Immature natural killer cell (primary cell): ENCODE data around the gene TRUB1. TPM values are rescaled to one million over a fixed set of nuclear protein-coding genes. Genes with fewer than 3 reads are reported as not detected.
A peak's percentile ranks its signal among the peaks of the same experiment; 100 is the strongest.
"Not testable (repeated sequence)": the region's sequence is repeated elsewhere in the genome, so short reads cannot be mapped to it uniquely, and the experiment has no call there.

Experiments used
- DNase-seq, 3 donors: peaks; one replicate each; pipeline ENCODE4 v3.0.0; 2022; ENCODE audit warnings: mixed read lengths in 1 of 3
- H3K27ac Mint-ChIP-seq, 6 donors: one replicate each; pipeline ENCODE4 v1.8.0; 2020; ENCODE audit warnings: mixed read lengths in 6 of 6, mild to moderate bottlenecking in 5 of 6, inconsistent platforms in 4 of 6, moderate library complexity in 3 of 6
- H3K27me3 Mint-ChIP-seq, 3 donors: one replicate each; pipeline ENCODE4 v1.8.0; 2020 to 2021; ENCODE audit warnings: low read depth in 3 of 3, mild to moderate bottlenecking in 3 of 3, mixed read lengths in 3 of 3, moderate library complexity in 3 of 3, inconsistent platforms in 1 of 3
- H3K36me3 Mint-ChIP-seq, 3 donors: one replicate each; pipeline ENCODE4 v1.8.0; 2020; ENCODE audit warnings: mixed read lengths in 3 of 3, inconsistent platforms in 2 of 3, mild to moderate bottlenecking in 2 of 3
- H3K4me1 Mint-ChIP-seq, 2 donors: one replicate each; pipeline ENCODE4 v1.8.0; 2020; ENCODE audit warnings: inconsistent platforms in 2 of 2, mild to moderate bottlenecking in 2 of 2, mixed read lengths in 2 of 2, moderate library complexity in 1 of 2
- H3K4me3 Mint-ChIP-seq, 5 donors: one replicate each; pipeline ENCODE4 v1.8.0; 2020; ENCODE audit warnings: mild to moderate bottlenecking in 5 of 5, mixed read lengths in 5 of 5, inconsistent platforms in 3 of 5, moderate library complexity in 3 of 5
- H3K9me3 Mint-ChIP-seq, 6 donors: one replicate each; pipeline ENCODE4 v1.8.0; 2020; ENCODE audit warnings: mild to moderate bottlenecking in 6 of 6, mixed read lengths in 6 of 6, inconsistent platforms in 4 of 6, moderate library complexity in 3 of 6
- polyA plus RNA-seq, 3 donors: library from polyadenylated mRNA; unstranded; fragments of 300-500 nt; fragmentation: Illumina TruSeq; gene quantifications; one replicate each; pipeline ENCODE4 v1.2.3, GENCODE V29; 2021

TRUB1 gene
- polyA plus RNA-seq: 10 to 100 TPM in 2 of 3 donors, 1 to 10 TPM in 1; 1.9 to 11.2 (median 10.6) TPM

DNA sequence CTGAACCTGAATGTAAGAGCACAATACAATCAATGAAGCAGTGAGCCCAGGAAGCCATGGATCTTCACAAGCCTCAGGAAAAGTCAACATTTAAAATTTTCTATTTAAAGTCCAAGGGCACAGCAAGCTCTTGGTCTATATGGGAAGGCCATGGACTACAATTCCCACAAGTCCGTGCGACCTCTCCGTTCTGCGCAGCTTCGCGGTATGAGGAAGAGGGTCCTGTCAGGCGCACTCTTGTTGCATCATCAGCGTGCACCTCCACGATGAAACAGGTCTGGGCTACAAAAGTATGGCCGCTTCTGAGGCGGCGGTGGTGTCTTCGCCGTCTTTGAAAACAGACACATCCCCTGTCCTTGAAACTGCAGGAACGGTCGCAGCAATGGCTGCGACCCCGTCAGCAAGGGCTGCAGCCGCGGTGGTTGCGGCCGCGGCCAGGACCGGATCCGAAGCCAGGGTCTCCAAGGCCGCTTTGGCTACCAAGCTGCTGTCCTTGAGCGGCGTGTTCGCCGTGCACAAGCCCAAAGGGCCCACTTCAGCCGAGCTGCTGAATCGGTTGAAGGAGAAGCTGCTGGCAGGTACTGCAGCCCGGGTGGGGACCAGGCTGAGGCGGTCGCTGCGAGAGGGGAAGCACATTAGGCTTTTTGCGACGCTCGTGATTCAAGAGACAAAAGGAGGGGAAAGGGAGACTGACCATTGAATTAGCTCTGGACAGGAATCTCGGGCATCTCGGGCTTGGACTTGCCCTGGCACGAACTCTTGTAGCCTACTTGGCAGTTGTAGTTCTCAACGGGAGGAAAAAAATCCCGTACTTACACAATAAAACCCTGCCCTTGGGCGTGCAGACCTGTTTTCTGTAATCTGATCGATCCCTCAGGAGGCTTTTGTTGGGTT lies at the start of gene TRUB1:
TSS of gene TRUB1 (plus strand) at position 234 of the 894 bp plus-strand sequence. CDS start at position 293, 59 bp downstream.
- peaks cover 0 to 6% (median 2%) of the 10 kb centered on the region in 3 donors for H3K27me3 Mint-ChIP-seq
- H3K36me3 Mint-ChIP-seq: peaks cover 0 to 3% (median 3%) of the 10 kb centered on the region in 3 donors
- peaks cover 23 to 42% of the 10 kb centered on the region in 2 donors for H3K4me1 Mint-ChIP-seq
- DNase-seq: peak; percentile 82 to 85 (median 82)
- H3K27ac Mint-ChIP-seq: peak within 1 kb of the TSS; percentile 93 to 97 (median 94)
- H3K4me3 Mint-ChIP-seq: peak within 1 kb of the TSS; percentile 94 to 98 (median 97)
- no peaks in the 10 kb centered on the region for H3K9me3 Mint-ChIP-seq

- Mint-ChIP-seq H3K27ac (no peak overlapping the region), H3K36me3 (no peaks in the 10 kb centered on the region), H3K4me1 (no peaks in the 10 kb centered on the region), H3K27me3 (peaks cover 0 to 2% (median 2%) of the 10 kb centered on the region in 3 donors), H3K9me3 (no peaks in the 10 kb centered on the region), H3K4me3 (no peak overlapping the region)
- DNase-seq: no peak
Observed at GRCh38 chr10:114893251-114893650, 44.7 kb upstream of the TRUB1 start.

- H3K4me1 Mint-ChIP-seq: no peaks in the 10 kb centered on the region
- no peak for DNase-seq
Observed at GRCh38 chr10:114894911-114895310, 43.1 kb upstream of the TRUB1 start.

DNA sequence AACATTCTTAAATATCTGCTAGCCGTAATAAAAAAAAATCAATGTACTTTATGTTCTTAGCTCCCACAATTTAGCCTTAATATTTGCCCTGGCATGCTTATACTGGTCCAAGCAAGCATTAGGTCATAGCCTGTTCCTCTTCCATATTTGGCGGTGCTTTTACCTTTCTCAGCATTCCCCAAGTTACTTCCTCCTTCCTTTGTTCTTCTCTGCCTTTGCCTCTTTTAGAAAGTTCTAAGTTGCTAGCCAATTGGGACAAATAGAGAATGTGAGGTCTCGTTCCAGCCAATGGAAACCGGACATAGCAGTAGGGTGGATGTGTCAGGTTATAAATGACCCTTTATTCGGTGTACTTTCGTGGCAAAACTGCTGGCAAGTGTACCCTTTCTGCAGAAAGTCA lies 41.0 kb upstream of the TRUB1 start:
- not testable (repeated sequence) for H3K4me1 Mint-ChIP-seq, H3K4me3 Mint-ChIP-seq, H3K36me3 Mint-ChIP-seq, DNase-seq, H3K27ac Mint-ChIP-seq, H3K9me3 Mint-ChIP-seq, H3K27me3 Mint-ChIP-seq

More at GRCh38 chr10:114894911-114895310, 43.1 kb upstream of the TRUB1 start:
- H3K9me3 Mint-ChIP-seq: no peaks in the 10 kb centered on the region
- no peak overlapping the region for H3K4me3 Mint-ChIP-seq
- no peak overlapping the region for H3K27ac Mint-ChIP-seq
- no peaks in the 10 kb centered on the region for H3K36me3 Mint-ChIP-seq
- H3K27me3 Mint-ChIP-seq: peaks cover 0 to 2% (median 2%) of the 10 kb centered on the region in 3 donors

GRCh38 chr10:114897593-114897992 lies 40.4 kb upstream of the TRUB1 start:
- H3K36me3 Mint-ChIP-seq: no peaks in the 10 kb centered on the region

DNA sequence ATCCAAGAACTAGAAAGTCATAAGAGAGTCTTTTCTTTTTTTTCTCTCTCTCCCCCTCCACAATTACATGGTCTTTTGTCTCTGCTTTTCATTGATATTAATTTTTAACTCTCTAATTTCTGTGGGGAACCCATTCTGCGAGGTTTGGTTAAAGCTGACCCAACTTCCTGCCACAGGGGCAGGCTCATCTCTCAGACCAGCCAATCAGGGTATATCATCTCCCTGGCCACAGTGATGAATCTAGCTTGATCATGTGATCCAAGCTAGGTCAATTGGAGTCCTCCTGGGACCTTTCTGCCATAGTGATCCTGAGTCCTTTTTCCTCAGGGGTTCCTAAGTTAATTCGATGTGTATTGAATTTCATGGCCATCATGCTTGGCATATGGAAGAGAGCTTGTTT lies 38.0 kb upstream of the TRUB1 start:
- no peak overlapping the region for H3K4me3 Mint-ChIP-seq

More at GRCh38 chr10:114897593-114897992, 40.4 kb upstream of the TRUB1 start:
- Mint-ChIP-seq H3K9me3 (no peaks in the 10 kb centered on the region), H3K27ac (no peak overlapping the region), H3K4me1 (no peaks in the 10 kb centered on the region), H3K27me3 (peaks cover 0 to 2% (median 2%) of the 10 kb centered on the region in 3 donors), H3K4me3 (no peak overlapping the region)
- DNase-seq: no peak

DNA sequence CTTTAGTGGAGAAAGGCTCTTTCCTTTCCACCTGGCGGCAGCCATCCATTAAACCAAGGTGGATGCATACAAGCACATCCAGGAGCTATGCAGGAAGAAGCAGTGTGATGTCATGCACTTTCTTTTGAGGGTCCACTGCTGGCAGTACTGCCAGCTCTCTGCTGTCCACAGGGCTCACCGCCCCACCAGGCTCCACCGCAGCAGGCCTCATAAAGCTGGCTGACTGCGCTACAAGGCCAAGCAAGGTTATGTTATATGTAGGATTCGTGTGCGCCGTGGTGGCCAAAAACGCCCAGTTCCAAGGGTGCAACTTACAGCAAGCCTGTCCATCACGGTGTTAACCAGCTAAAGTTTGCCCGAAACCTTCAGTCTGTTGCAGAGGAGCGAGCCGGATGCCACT lies 37.3 kb upstream of the TRUB1 start:
- no peak for DNase-seq
- Mint-ChIP-seq H3K27ac (no peak overlapping the region), H3K36me3 (no peaks in the 10 kb centered on the region), H3K9me3 (no peaks in the 10 kb centered on the region), H3K27me3 (peaks cover 2 to 5% (median 4%) of the 10 kb centered on the region in 3 donors), H3K4me3 (no peak overlapping the region), H3K4me1 (no peaks in the 10 kb centered on the region)

More for the DNA sequence above, 38.0 kb upstream of the TRUB1 start:
- no peak for DNase-seq
- Mint-ChIP-seq H3K4me1 (no peaks in the 10 kb centered on the region), H3K27ac (no peak overlapping the region), H3K9me3 (no peaks in the 10 kb centered on the region), H3K27me3 (peaks cover 2 to 4% (median 3%) of the 10 kb centered on the region in 3 donors), H3K36me3 (no peaks in the 10 kb centered on the region)

DNA sequence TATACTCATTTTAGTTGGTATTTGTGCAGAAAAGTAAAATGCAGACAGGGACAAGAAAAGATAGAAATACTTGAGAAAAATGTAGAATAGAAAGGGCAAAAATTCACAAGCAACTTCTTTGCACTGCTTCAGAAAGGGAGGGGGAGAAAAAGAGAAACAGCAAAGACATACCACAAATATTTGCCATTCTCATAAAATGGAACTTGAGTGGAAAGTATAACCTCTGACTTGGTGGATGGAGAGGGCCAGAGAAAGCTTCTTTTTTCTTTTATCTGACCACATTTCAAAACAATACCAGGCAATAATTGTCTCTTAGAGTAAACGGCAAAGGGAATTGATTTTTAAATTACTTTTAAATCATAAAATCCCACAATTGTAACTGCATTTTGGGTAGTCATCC lies 35.8 kb upstream of the TRUB1 start:
- H3K9me3 Mint-ChIP-seq: no peaks in the 10 kb centered on the region
- H3K27ac Mint-ChIP-seq: no peak overlapping the region
- H3K4me1 Mint-ChIP-seq: no peaks in the 10 kb centered on the region
- no peak for DNase-seq
- H3K4me3 Mint-ChIP-seq: no peak overlapping the region
- peaks cover 2 to 7% (median 4%) of the 10 kb centered on the region in 3 donors for H3K27me3 Mint-ChIP-seq
- no peaks in the 10 kb centered on the region for H3K36me3 Mint-ChIP-seq

GRCh38 chr10:114905450-114905849 lies 32.5 kb upstream of the TRUB1 start:
- Mint-ChIP-seq H3K4me3 (no peak overlapping the region), H3K27me3 (peaks cover 4 to 8% (median 5%) of the 10 kb centered on the region in 3 donors), H3K36me3 (no peaks in the 10 kb centered on the region), H3K27ac (no peak overlapping the region), H3K9me3 (no peaks in the 10 kb centered on the region), H3K4me1 (no peaks in the 10 kb centered on the region)
- no peak for DNase-seq

GRCh38 chr10:114906981-114907380 lies 31.0 kb upstream of the TRUB1 start:
- H3K27ac Mint-ChIP-seq: no peak overlapping the region
- no peaks in the 10 kb centered on the region for H3K36me3 Mint-ChIP-seq
- H3K4me3 Mint-ChIP-seq: no peak overlapping the region
- H3K27me3 Mint-ChIP-seq: peaks cover 3 to 8% (median 5%) of the 10 kb centered on the region in 3 donors
- no peaks in the 10 kb centered on the region for H3K4me1 Mint-ChIP-seq
- H3K9me3 Mint-ChIP-seq: no peaks in the 10 kb centered on the region
- no peak for DNase-seq

GRCh38 chr10:114908896-114909295 lies 29.1 kb upstream of the TRUB1 start:
- Mint-ChIP-seq H3K36me3 (no peaks in the 10 kb centered on the region), H3K27ac (no peak overlapping the region), H3K4me3 (no peak overlapping the region), H3K9me3 (no peaks in the 10 kb centered on the region), H3K4me1 (no peaks in the 10 kb centered on the region), H3K27me3 (peaks cover 3 to 6% (median 5%) of the 10 kb centered on the region in 3 donors)
- DNase-seq: no peak

GRCh38 chr10:114911052-114911711 lies 26.8 kb upstream of the TRUB1 start:
- peaks cover 0 to 5% (median 2%) of the 10 kb centered on the region in 3 donors for H3K27me3 Mint-ChIP-seq
- no peak overlapping the region for H3K4me3 Mint-ChIP-seq
- DNase-seq: no peak
- H3K36me3 Mint-ChIP-seq: no peaks in the 10 kb centered on the region
- no peaks in the 10 kb centered on the region for H3K4me1 Mint-ChIP-seq
- no peak overlapping the region for H3K27ac Mint-ChIP-seq
- no peaks in the 10 kb centered on the region for H3K9me3 Mint-ChIP-seq

DNA sequence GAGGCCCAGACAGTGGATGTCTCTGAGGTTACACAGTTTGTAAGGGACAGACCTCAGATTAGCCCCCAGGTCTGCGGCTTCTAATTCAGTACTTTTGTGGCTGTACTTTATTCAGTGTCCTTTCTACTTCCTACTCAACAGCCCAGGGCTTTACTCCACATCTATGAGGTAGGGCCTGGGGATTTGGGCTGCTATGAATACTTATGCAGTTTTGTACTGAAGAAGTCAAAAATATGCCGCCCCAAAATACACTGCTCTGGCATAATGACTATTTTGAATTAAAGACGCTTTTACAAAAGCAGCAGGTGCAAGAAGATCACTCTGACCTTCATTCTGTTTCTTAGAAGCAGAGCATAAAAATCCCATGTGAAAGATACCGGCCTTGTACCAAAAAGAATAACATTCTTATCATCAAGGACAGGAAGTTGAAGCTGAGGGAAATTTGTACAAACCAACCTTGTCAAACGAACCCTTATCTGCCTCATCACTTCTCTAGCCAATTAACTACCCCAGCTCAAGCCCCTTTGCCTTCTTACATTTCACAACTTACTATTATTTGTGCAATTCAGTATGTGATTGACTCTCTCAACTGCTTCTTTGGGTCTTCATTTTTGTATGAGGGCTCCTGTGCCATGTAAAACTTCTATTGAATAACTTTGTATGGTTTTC lies 26.1 kb upstream of the TRUB1 start:
- Mint-ChIP-seq H3K36me3 (no peaks in the 10 kb centered on the region), H3K4me1 (no peaks in the 10 kb centered on the region), H3K27me3 (peaks cover 0 to 4% (median 2%) of the 10 kb centered on the region in 3 donors), H3K27ac (no peak overlapping the region), H3K9me3 (no peaks in the 10 kb centered on the region), H3K4me3 (no peak overlapping the region)
- no peak for DNase-seq

DNA sequence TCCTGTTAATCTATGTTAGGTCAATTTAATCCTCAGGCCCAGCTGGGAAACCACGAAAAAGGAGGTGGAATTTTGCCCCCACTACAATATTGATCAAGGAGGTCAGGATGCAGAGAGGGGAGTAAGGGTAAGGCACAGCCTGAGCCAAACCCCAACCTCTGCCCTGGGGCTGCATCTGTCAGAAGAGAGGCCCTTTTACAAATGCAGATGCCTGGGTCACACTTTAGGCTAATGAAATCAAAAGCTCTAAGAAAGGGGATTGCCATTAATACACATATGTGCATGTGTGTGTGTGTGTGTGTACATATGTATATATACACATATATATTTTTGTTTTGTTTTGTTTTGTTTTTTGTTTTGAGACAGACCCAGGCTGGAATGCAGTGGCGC lies 25.5 kb upstream of the TRUB1 start:
- no peak overlapping the region for H3K27ac Mint-ChIP-seq
- no peak for DNase-seq
- H3K9me3 Mint-ChIP-seq: no peaks in the 10 kb centered on the region
- no peaks in the 10 kb centered on the region for H3K36me3 Mint-ChIP-seq
- no peak overlapping the region for H3K4me3 Mint-ChIP-seq
- no peaks in the 10 kb centered on the region for H3K4me1 Mint-ChIP-seq
- peaks cover 2 to 3% (median 2%) of the 10 kb centered on the region in 3 donors for H3K27me3 Mint-ChIP-seq
